Superior temporal gyrus (tissue), 1 donor: ENCODE results near the gene TSEN54.
"Not testable (repeated sequence)": the region's sequence is repeated elsewhere in the genome, so short reads cannot be mapped to it uniquely, and the experiment has no call there.

ENCODE experiments used
- DNase-seq: peaks from one replicate; pipeline ENCODE4 v3.0.0-alpha.2; 2016; ENCODE audit errors: extremely low spot score

TSEN54 gene

DNA sequence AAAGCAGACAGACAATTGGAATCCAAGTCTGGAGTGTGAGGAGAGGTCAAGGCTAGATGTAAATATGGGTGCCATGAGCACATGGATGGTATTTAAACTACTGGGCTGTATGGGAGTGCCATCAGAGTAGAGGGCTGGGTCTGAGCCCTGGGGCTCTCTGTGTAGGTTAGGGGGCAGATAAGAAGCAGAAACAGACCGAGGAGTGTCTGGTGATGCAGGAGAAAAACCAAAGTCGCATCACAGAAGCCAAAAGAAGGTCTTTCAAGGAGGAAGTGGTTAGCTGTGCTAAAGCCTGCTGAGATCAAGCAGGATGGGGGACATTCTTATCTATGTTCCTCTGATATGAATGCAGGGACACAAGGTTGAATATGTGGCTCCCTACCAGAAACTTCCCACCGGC is 1.9 kb downstream of the TSEN54 start:
- DNase-seq, result no peak

DNA sequence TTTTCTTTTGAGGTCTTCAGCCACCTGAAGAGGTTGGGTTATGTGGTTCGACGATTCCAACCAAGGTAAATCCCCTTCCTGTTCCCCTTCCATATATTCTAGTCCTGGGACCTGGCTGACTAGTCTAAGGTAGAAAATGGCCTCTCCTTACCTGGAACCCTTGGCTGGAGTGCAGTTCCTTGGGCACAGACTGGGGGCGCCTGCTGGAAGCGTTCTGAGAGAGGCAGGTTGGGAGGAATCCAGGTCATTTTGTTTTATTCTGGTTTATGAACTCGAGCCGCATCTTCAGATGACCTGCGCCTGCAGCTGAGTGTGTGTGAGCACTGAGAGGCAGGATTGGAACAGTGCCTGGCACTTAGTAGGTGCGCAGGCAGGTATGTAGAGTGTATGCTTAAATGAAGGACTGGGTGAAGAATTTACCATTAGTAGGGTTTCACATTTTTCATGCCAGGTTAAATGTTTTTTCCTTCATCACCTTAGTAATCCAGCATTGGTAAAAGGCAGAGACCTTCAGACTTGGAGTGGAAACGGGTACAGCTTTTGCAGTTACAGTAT is 2.7 kb downstream of the TSEN54 start:
- no peak for DNase-seq

DNA sequence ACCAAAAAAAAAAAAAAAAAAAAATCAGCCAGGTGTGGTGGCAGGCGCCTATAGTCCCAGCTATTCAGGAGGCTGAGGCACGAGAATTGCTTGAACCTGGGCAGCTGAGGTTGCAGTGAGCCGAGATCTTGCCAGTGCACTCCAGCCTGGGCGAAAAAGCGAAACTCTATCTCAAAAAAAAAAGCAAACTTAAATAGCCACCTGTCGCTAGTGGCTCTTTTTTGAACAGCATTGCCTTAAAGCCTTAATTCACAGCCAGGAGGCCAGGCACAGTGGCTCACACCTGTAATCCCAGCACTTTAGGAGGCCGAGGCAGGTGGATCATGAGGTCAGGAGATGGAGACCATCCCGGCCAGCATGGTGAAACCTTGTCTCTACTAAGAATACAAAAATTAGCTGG is 4.1 kb downstream of the TSEN54 start:
- not testable (repeated sequence) for DNase-seq

DNA sequence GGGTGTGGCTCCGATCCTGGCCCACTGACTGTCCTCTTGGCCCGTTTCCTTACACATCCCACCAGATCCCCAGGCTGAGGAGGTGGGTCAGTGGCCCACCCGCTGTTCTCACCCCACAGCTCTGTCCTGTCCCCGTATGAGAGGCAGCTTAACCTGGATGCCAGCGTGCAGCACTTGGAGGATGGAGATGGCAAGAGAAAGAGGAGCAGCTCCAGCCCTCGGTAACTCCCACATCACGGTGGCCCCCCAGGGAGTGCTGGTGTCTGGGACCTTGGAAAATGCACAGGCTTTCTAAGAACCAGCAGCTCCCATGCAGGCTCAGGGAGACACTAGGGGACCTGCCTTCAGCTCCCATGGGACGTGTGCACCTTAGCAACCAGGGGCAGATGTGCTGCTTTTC is 5.0 kb downstream of the TSEN54 start:
- no peak for DNase-seq

DNA sequence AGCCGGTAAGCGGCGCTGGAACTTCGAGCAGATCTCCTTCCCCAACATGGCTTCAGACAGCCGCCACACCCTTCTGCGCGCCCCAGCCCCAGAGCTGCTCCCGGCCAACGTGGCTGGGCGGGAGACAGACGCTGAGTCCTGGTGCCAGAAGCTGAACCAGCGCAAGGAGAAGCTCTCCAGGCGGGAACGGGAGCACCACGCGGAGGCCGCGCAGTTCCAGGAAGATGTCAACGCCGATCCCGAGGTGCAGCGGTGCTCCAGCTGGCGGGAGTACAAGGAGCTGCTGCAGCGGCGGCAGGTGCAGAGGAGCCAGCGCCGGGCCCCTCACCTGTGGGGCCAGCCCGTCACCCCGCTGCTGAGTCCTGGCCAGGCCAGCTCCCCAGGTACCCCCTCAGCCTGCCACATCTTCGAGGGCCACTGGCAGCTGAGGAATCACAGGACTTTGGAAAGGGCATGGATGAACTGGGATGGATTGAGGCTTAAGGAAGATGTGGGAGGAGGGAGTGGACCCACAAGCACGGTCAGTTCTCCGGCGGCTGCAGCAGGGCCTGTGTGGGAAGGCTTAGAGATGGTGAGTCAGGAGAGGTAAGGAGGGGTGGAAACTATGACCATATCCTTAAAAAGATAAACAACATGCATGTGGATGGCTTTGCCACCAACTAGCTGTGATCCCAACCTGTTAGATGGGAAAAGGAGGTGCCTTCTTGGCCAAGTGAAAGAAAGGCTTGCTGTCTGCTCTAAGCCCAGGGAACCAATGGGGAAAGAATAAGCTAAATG is 5.8 kb downstream of the TSEN54 start:
- no peak for DNase-seq

DNA sequence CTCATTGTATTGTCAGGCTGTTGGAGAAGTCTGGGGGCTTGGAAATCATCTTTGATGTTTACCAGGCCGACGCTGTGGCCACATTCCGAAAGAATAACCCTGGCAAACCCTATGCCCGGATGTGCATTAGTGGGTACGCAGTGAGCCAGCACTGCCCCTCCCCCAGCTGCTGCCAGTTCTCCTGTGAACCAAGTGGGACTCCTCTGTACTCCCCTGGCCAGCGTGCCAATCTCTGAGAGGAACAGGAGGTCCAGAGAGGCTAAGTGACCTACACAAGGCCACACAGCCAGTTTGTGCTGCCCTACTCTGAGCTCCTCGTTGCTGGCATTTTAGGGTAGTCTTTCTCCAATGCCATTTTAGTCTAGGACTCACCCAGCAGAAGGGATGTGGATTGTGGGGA is 7.3 kb downstream of the TSEN54 start:
- no peak for DNase-seq

DNA sequence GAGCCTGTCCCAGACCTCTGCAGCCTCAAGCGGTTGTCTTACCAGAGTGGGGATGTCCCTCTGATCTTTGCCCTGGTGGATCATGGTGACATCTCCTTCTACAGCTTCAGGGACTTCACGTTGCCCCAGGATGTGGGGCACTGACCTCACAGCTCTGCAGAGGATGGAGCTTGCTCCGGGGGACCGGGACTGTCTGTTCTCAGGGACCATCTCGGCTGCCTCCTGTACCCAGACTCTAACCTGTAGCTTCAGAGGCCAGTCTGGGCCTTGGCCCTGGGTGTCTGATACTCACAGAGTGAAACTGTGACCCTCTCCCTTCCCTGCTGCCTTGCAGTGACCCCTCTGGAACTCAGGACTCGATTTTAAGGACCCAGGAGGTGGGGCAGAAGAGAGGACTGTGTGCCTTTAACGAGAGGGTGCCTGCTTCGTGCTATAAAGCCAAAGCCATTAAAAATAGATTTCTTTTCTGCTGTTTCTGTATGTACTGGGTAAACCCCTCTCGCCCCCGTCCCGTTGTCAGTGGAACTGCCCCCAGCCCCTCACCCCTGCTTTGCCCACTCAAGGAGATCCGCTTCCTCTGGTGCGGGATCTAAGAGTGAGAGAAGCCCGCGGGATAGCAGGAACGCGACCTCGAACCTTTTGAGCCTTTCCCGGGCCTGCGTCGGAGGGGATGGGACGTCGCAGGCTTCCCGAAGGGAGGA is 8.1 kb downstream of the TSEN54 start:
- no peak for DNase-seq

DNA sequence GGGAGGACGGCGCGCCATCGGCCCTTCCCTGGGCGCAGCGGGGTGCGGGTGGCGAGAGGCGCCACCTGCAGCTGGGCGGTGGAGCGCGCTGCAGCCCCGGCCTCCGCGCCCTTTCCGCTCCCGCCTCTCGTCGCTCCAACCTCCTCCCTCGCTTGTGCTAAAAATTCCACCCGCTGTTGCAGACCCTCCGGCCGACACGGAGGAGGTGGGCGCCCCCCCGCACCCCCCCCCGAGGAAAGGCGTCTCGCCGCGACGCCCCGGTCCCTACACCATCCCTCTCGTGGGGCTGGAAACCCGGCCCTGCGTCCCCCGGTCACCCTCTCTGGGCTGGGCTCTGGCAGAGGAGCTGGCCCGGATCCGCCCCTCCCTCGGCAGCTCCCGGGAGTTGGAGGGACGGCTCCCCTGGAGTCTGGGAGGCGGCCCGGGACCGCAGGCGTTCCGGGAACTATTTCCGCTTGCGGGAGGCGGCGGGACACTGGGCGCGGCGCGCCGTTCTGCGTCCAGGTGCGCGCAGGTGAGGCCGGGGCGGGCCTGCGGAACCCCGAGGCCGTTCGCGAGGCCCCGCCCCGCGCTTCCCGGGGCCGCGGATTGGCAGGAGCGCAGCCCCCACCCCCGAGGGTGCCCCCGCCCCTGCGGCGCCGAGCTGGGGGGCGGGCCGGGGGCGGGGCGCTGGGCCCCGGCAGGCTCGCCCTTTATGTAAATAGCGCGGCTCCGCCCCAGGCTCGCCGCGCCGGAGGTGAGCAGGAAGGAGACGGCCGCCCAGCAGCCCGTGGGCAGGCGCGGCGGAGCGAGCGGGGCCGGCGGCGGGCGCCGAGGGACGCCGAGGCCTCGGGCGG is 8.9 kb downstream of the TSEN54 start, which contains the start of gene LLGL2:
Gene LLGL2, plus strand, starts transcription at position 728 of the 836 bp plus-strand sequence. CDS start 17,730 bp downstream, outside the sequence.
- no peak for DNase-seq

DNA sequence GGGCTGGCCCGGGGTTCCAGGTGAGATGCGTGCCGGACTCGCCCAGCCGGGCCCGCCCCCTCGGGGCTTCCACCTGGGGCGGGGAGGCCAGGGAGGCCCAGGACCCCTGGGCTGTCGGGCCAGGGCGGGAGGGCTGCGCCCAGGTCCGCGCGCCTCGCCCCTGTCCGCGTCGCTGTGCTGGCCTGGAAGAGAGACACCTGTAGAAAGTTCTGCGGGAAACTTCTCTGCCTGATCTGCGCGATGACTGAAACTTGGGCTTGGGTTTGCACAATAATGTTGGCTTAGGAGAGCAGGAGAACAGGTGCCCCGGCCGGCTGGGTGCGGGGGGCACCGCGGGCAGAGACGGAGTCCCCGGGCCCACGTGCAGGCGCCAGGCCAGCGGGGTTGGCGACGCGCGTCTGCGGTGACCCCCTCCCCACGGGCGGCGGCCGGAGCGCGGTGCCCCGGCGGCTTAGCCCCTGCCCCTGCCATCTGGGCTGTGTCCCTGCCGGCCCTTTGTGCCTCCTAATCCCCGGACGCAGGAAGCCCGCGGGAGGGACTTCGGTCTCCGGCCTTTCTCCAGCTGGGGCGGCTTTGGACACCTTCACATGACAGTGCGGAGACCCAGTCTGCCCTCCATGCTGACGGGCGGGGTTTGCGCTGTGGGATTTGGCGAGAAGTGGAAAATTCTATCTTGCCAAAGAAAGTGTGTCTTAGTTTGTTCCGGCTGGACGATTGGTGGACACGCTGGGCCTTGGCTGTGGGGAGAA is 9.7 kb downstream of the TSEN54 start:
- DNase-seq, result no peak

DNA sequence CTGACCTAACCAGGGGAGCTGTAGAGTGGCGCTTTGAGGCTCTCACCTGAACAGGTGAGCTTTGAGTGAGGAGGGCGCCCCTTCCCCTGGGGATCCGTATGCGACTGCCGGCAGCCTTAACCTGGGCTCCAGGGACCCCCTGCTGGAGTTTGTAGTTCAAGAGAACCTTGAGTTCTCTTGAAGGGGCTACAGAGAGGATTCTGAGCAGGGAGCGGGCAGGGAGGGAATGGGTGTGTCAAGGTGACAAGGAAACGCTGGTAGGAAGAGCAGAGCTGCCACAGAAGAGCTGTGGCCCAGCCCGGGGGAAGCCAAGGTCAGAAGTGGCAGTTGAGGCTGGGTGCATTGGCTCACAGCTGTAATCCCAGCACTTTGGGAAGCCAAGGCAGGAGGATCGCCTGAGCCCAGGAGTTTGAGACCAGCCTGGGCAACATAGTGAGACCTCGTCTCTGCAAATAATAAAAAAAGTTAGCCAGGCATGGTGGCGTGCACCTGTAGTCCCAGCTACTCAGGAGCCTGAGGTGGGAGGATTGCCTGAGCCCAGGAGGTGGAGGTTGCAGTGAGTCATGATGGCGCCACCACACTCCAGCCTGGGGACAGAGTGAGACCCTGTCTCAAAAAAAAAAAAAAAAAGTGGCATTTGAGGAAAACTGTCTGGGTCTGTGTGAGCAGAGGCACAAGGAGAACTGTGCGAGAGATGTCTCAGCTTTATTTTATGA is 10.4 kb downstream of the TSEN54 start:
- no peak for DNase-seq

DNA sequence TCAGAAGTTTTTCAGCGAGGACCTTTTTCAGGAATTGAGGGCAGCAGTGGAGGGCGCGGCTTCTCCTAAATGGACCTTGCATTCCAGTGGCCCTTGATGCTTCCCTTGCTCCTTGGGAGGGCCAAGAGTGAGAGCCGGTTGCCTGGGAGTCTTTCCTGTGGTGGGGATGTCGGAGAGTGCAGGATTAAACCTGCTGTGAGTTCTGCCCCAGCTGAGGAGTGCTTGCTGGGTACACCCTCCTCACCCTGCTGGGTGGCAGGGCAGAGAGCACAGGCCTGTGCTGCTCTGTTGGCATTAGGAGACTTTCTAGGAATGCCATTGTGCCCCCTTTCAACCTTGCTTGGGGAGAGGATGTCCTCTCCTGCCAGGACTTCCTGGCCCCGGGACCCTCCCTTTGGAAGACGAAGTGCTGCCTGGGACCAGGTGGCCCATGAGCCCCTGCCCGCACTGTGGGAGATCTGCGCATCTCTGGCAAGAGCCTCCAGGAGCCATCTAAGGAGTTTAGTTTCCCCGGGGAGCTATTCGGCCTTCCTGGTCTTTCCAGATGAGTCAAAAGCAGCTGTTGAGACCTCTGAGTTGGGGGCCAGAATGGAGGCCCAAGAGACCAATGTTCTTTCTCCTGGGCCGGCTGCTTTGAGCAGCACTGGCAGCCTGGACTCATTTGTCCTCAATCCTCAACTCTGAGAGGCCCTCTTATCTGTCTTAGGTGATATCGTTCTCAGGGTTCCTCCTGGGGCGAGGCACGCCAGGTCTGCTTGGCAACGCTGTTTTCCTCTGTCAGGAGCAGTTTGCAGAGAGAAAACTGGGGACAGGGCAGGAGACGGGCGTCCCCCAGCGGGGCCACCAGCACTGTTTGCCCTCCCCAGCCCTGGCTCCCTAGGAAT is 14.8 kb downstream of the TSEN54 start:
- DNase-seq, result no peak

DNA sequence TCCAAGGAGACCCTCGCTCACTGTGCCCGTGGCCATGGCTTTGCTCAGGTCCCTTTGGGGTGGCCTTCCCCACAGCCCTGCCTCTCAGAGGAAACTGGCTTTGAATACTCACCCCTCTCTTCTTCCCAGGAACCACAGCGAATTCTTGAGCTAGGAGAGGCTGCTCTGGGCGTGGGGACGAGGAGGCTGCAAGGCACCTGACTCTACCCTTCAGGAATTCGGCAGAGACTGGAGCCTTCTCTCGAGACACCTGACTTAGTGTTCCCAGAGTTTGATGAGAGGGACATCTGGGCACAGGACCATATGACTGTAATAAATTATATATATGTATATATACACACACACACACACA is 15.4 kb downstream of the TSEN54 start:
- DNase-seq, result no peak

DNA sequence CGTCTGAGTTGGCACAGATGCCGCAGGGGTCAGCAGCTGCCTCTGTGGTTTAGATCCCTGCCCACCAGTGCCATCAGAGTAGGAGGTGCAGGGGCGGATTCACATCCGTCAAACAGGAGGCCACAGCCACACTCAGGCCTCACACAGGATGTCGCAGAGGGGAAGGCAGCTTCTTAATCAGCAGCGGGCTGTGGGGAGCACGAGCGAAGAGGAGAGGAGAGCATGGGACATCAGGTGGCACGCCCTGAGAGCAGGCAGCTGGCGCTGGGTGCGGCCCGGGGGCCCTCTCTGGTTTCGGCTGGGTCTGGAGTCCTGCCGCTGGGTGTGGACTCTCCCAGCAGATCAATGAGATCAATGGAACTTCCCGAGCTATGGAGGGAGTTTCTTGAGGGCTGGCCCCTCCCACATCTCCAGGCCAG is 18.8 kb downstream of the TSEN54 start:
- DNase-seq, result no peak

DNA sequence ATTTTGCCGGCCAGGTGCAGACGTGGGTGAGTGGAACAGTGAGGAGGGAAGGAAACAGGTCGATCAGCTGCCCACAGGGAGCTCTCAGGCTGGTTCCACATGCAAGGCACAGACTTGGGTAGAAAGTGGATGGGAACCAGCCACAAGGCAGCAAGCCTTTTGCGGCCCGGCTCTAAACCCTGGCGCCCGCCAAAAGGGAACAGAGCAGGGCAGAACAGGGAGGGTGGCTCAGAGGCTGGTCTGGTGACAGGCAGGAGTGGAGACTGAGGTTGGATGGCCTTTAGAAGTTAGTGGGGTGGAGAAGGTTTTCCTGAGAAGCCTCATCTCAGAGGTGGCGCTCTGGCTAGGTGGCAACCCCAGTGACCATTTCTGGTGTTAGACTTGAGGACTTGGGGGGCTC is 19.5 kb downstream of the TSEN54 start:
- no peak for DNase-seq

DNA sequence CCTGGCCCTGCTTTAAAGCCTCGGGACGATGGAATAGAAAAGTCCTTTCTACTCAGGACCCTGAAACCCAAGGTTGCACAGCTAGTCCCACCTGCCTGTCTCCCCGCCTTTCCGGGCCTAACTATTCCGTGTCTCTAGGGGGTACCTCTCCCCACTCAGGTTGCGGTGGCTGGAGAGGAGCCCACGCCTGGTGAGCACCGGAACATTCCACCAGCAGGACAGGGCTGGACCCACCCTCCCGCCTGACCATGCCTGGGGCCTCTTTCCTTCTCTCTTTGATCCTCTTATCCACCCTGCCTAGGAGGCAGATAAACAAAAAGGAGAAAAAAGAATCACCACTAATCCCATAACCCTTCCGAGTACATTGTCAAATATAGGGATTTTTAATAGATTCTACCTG is 20.0 kb downstream of the TSEN54 start:
- no peak for DNase-seq

DNA sequence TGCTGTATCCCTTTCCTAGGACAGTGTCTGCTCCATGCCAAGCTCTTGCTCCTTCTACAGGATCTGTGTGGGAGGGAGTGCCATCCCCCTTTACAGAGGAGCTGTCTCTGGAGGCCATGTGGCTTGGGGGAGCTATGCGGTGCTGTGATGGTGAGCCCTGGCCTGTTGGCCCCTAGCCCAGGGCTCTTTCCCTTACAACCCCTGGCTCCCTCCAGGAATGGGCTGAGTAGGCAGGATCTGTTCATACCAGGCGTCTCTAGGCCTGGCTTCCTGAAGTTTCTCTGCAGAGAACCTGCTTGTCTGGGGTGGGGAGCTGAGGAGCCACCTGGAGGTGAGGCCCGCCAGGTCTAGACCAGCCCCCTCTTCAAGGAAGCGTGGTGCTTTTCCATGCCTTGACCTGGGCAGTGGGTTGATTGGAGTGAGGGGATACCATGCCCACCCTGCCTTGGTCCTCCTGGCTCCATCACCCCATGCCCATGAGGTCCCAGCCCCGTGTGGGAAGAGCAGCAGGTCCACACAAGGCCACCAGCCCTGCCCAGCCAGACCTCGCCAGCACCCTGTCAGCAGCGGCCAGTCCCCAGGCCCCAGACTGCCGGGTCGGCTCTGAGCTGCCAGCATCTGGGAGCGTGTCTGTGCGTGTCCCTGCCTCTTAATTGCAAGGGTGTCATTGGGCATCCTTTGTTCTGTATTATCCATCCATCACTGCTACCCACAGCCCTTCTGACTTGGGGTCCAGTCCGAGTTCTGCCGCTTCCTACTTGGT is 23.8 kb downstream of the TSEN54 start:
- no peak for DNase-seq

DNA sequence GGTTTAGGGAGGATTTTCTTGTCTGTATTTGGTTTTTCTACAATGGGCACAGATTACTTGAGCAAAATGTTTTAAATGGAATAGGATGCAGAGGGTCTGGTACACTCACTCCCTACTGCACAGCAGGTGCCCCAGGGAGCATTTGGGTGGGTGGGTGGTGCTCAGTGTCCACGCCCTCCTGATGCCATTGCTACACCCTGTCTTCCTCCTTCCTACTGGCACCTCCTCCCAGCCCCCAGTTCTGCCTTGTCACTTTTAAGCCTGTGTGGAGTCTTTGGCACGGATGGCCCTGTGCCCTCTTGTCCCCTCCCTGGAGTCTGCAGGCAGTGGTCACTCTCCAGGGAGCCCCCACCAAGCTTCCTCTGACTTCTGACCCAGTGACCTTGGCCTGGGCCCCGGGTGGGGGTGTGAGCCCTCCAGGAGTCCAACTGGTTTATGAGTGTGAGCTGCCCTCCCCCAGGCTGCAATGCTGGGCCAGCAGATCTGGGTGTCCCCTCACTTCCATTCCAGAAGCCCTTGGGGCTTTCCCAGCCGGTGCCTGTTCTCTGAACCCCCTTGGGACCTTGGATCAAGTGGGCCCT is 24.7 kb downstream of the TSEN54 start:
- no peak for DNase-seq

DNA sequence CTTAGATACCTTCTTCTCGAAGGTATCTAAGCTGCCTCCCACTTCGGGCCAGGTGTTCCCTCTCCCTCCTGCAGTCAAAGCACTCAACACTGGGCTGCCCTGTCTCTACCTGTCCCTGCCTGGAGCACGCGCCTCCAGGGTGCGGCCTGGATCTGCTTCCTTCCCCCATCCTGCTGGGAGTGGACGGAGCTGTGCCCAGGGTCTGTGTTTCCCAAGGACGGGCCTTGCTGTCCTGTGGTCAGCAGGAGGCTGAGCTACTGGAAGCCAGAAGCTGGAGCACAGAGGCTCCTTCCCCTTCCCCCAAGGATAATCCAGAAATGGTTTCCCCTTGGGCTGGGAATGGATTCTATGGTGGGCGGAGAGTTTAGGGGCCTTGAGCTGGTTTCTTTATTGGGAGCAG is 25.9 kb downstream of the TSEN54 start:
- DNase-seq, result no peak
